22Rv1 (cell line): ENCODE data around the gene ALDH4A1.

Source experiments
- H3K27ac ChIP-seq: fragments of 450-650 bp; 2 replicates; pipeline ENCODE4 v1.5.1; 2017
- ZFX ChIP-seq: fragments of 450-650 bp; IDR thresholded peaks from 2 replicates; pipeline ENCODE4 v1.6.1; 2017; ENCODE audit warnings: antibody characterized with exemption, borderline replicate concordance
- TF ChIP-seq, protein P1 (sequence below): fragments of 450-650 bp; IDR thresholded peaks from 2 replicates; pipeline ENCODE4 v1.5.1; 2017; ENCODE audit warnings: mild to moderate bottlenecking

ALDH4A1 gene

DNA sequence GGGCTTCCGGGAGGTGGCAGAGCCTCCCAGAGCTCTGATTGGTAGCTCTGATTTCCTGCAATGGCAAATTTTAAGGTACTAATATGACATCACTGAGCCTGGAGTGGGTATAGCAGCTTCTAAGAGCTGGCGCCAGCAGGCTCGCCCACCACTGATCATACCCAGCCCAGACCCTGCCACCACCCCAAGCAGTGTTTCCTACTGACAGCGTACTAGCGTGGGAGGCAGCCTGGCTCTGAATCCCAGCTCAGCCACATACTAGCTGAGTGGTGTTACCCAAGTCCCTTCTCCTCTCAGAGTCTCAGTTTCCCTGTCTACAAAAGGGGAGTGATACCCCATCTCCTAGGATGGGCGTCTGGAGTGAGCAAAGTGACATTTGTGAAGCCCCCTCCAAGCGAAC lies 13.0 kb upstream of the ALDH4A1 start:
- H3K27ac ChIP-seq, result no peak overlapping the region

DNA sequence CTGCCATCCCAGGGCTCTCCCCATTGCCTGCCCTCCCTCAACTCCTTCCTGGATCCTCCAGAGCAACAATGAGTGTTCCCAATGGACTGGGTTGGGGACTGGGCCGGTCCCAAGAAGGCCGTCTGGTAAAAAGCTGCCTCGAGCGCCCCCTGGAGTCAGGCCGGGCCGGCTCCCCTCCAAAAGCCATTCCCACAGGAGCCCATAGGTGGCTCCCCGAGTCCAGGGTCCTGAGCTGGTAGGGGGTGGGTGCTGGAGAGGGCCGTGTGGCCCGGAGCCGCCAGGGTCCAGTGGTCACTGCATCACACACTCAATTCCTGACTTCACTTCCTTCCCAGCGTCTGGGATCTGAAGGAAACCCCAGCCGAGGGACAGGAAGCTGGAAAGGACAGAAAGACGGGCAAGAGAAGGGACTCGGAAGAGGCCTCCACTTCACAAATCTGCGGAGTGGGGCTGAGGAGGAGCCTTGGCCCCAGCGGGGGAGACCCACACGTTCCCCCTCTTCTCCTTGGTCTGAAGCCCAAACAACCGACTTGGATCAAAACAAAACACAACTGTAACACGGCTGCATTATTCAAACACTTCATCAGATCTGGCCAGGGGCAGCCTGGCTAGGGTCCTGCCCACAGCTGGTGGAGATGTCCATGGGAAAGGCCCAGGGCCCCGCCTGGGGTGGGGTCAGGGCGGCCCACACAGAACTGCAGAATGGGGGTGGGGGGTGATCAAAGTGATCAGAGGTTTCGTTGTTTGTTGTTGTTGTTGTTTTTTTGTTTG lies 10.9 kb upstream of the ALDH4A1 start:
- TF ChIP-seq, protein P1, sequence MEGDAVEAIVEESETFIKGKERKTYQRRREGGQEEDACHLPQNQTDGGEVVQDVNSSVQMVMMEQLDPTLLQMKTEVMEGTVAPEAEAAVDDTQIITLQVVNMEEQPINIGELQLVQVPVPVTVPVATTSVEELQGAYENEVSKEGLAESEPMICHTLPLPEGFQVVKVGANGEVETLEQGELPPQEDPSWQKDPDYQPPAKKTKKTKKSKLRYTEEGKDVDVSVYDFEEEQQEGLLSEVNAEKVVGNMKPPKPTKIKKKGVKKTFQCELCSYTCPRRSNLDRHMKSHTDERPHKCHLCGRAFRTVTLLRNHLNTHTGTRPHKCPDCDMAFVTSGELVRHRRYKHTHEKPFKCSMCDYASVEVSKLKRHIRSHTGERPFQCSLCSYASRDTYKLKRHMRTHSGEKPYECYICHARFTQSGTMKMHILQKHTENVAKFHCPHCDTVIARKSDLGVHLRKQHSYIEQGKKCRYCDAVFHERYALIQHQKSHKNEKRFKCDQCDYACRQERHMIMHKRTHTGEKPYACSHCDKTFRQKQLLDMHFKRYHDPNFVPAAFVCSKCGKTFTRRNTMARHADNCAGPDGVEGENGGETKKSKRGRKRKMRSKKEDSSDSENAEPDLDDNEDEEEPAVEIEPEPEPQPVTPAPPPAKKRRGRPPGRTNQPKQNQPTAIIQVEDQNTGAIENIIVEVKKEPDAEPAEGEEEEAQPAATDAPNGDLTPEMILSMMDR, result peak; percentile 91
- TF ChIP-seq ZFX, result no peak
- no peak overlapping the region for H3K27ac ChIP-seq

More for the DNA sequence above, 13.0 kb upstream of the ALDH4A1 start:
- no peak for TF ChIP-seq ZFX
- TF ChIP-seq, protein P1, result no peak

DNA sequence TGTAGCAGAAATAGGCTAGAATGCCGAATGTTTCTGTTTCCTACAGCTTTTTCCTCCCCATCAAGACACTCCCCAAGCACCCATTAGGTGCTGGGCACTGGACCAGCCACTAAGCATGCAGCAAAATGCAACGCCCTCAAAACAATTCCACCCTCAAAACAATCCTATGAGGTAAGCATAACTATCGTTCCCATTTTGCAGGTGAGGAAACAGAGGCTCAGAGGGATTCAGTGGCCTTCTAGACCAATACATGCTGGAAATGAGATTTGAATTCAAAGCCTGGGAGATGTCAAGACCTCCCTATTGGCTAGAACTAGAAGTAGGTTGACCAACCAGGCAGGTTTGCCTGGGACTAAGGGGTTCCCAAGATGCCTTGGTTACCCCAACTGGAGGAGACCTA lies 10.2 kb upstream of the ALDH4A1 start:
- no peak overlapping the region for H3K27ac ChIP-seq
- TF ChIP-seq, protein P1, result no peak
- no peak for TF ChIP-seq ZFX

DNA sequence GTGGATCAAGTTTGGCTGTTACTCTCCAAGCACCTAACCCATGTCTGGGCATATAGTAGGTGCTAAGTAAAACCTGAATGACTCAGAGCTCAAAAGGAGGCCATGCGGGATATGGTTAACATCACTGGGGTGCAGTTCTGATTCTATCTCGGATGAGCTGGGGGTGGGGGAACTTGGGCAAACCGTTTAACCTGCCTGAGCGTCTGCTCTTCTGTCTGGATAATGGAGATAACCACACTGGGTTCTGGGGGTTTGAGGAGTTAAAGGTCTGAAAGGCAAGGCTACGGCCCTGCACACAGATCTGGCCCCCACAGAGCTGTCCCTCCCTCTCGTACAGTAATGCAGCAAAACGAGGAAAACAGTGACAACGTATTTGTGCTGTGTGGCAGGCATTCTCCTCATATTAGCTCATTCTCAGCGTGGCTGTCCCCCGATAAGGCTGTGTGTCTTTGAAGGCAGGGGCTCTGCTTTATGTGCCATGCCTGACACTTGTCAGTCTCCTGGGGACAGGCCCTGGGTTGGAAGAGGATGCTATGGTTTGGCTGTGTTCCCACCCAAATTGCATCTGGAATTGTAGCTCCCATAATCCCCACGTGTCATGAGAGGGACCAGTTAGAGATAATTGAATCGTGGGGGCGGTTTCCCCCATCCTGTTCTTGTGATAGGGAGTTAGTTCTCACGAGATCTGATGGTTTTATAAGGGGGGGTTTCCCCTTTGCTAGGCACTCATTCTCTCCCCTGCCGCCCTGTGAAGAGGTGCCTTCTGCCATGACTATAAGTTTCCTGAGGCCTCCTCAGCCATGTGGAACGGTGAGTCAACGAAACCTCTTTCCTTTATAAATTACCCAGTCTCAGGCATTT lies 6.8 kb upstream of the ALDH4A1 start:
- TF ChIP-seq, protein P1, result no peak
- TF ChIP-seq ZFX, result no peak

DNA sequence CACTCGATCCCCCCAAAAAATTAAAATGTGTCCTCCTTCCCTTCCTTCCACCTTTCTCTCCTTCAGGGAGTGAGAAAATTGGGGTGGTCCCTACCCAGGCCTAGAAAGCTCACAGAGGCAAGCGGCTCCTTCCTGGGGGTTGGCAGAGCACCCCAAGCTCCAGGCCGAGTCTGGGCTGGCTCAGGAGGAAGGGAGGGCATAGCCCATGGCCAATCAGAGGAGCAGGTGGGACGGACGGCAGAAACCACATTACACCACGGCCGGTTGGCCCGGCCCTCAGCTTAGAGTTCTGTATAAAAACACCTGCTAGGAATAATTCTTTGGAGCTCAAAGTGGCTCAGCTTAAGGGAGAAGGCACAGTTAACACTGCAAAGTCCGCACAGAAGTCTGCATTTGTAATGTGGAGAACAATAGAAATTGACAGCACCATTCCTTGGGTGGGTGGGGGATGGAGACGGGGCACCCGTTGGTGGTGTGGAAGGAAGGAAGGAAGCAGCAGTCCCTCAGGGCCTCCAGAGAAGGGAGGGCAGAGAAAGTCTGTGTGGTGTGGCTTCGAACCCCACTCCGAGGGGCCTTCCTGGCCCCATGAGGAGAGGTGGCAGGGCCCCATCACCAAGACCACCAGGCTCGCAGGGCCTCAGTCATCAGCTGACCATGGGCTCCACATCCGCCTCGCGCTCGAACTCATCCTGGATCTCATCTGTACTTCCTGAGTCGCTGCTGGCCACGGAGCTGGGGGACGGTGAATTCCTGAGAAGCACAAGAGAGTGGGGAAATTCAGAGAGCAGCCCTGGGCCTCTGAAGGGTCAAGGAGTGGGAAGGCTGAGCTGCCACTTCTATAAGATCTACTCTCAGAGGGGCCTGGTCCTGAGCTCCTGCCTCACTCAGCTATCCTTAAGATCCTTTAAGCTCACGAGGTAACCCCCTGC lies 5.8 kb upstream of the ALDH4A1 start:
- H3K27ac ChIP-seq, result no peak overlapping the region
- no peak for TF ChIP-seq ZFX
- TF ChIP-seq, protein P1, result no peak

More for the DNA sequence above, 6.8 kb upstream of the ALDH4A1 start:
- no peak overlapping the region for H3K27ac ChIP-seq

DNA sequence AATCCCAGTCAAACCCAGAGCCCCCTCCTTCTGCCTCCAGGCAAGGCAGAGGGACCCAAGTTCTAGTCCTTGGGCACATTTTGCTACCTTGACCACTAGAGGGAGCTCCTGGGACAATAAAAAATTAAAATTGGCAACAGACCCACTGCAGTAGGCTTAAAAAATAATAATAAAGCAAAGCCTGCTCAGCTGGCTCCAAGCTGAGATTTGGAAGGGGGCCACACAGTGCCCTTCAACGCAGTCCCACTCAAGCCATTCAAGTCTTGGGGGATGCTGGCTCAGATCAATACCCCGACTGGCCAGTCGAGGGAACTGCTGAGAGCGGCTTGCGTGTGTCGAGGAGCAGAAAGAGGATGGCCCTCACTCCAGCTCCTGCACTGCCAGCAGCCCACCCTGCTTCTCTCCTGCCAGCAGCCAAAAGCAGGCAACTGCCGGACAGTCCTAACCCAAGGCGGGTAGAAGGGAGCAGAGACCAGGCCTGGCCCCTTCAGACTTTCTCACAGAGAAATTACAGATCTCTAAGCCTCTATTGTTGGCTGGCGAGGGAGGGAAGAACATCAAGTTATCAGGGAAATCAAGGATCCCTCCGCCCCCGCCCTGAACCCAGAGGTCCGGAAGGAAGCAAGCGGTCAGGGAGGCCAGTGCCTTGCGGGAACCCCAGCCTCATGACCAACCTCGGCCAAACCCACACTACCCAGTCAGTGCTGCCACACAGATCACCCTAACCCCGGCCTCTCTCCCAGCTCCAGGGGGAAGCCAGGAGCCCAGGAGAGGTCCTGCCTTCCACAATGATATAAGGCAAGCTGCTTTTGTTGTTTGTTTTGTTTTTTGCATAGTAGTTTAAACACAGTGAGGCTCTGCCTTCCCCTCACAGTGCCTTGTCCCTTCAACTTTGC lies 4.9 kb upstream of the ALDH4A1 start:
- no peak for TF ChIP-seq ZFX
- TF ChIP-seq, protein P1, result peak; percentile 89
- no peak overlapping the region for H3K27ac ChIP-seq
